K562 (cell line): ENCODE data around the gene C16orf96. TPM values are rescaled to one million over a fixed set of nuclear protein-coding genes. Genes with fewer than 3 reads are reported as not detected.

Experiments
- ATAC-seq: fragments of 200-7000 bp; cut with Tn5 transposase; 3 replicates; pipeline ENCODE4 v1.9.1; 2020; ENCODE audit warnings: moderate library complexity
- BruUV-seq: library from RNA; stranded (reverse); fragments of 400-500 nt; replicated peaks from 2 replicates; lab custom pipeline; 2021; lab: Mats Ljungman, UMichigan
- CTCF ChIA-PET: fragments of 300-600 bp; formaldehyde crosslinking; extraction: SDS; loops from one replicate; lab custom pipeline; 2021; ENCODE audit warnings: low intra/inter-chr PET ratio; lab: Yijun Ruan, JAX
- POLR2A ChIA-PET: fragments of 300-600, 350-650 bp; sonication (Branson Sonifier 250); formaldehyde crosslinking; extraction: SDS; loops from one replicate; lab custom pipeline; 2021; ENCODE audit warnings: antibody characterized with exemption, inconsistent platforms; lab: Yijun Ruan, JAX
- DNase-seq, 4 experiments: peaks; one replicate each; pipeline versions ENCODE4 v3.0.0 to v3.0.0-alpha.2; 2011 to 2018; ENCODE audit warnings: low spot score in 3 of 4, mixed read lengths in 3 of 4; ENCODE audit errors: extremely low read depth in 1 of 4
- FAIRE-seq: peaks from 2 replicates; lab custom pipeline; 2011; peaks lifted over from hg19 to GRCh38; lab: Jason Lieb, UNC
- H2AFZ ChIP-seq: 2 replicates; pipeline ENCODE4 v1.6.0; 2011; ENCODE audit warnings: low read depth, low read length, control low read depth, inconsistent platforms
- H3K27ac ChIP-seq: fragments of 200-600 bp; 3 replicates; pipeline ENCODE4 v1.8.0; 2011; ENCODE audit warnings: low read depth, mild to moderate bottlenecking, control low read depth, inconsistent platforms, low read length, moderate library complexity, mixed read lengths; ENCODE audit errors: extremely low read depth
- H3K27me3 ChIP-seq, 2 experiments: fragments of 300-600 bp in 1 of 2; 2 replicates in 1 of 2; 3 replicates in 1 of 2; pipeline versions ENCODE4 v1.6.0 to v1.8.0; 2011; ENCODE audit warnings: inconsistent platforms in 2 of 2, low read length in 2 of 2, mild to moderate bottlenecking in 1 of 2, mixed read lengths in 1 of 2, moderate library complexity in 1 of 2; ENCODE audit not compliant: control insufficient read depth in 2 of 2, insufficient read depth in 2 of 2
- H3K36me3 ChIP-seq: fragments of 300-600 bp; 3 replicates; pipeline ENCODE4 v1.8.0; 2011; ENCODE audit warnings: mild to moderate bottlenecking, low read length, inconsistent platforms; ENCODE audit not compliant: control insufficient read depth, insufficient read depth
- H3K4me1 ChIP-seq, 2 experiments: fragments of 200-600 bp in 1 of 2; replicated peaks in 1 of 2; 2 replicates in 1 of 2; 3 replicates in 1 of 2; pipeline versions ENCODE4 v1.5.1 to v1.8.0; 2011; ENCODE audit warnings: inconsistent platforms in 2 of 2, low read length in 2 of 2, mild to moderate bottlenecking in 1 of 2, mixed read lengths in 1 of 2, moderate library complexity in 1 of 2; ENCODE audit not compliant: control insufficient read depth in 2 of 2, insufficient read depth in 2 of 2
- H3K4me2 ChIP-seq: 2 replicates; pipeline ENCODE4 v1.6.1; 2011; ENCODE audit warnings: low read length, control low read depth, inconsistent platforms, mixed read lengths; ENCODE audit not compliant: insufficient read depth
- H3K4me3 ChIP-seq: fragments of 200-600 bp; sonication (generic), shearing (Covaris generic); 2 replicates; pipeline ENCODE4 v1.5.1; 2016; ENCODE audit warnings: control low read depth, inconsistent platforms
- H3K79me2 ChIP-seq: fragments of 200-600 bp; 3 replicates; pipeline ENCODE4 v1.8.0; 2011; ENCODE audit warnings: low read length, inconsistent platforms; ENCODE audit not compliant: control insufficient read depth, insufficient read depth
- H3K9ac ChIP-seq, 2 experiments: 2 replicates each; pipeline versions ENCODE4 v1.6.0 to v1.6.1; 2011; ENCODE audit warnings: low read depth in 2 of 2, low read length in 2 of 2, control low read depth in 1 of 2, inconsistent platforms in 1 of 2, mild to moderate bottlenecking in 1 of 2, mixed read lengths in 1 of 2; ENCODE audit not compliant: insufficient read depth in 1 of 2
- H3K9me1 ChIP-seq: one replicate; pipeline ENCODE4 v1.6.0; 2011; ENCODE audit warnings: inconsistent platforms, mild to moderate bottlenecking, low read length, moderate library complexity; ENCODE audit not compliant: control insufficient read depth, insufficient read depth
- H3K9me3 ChIP-seq: replicated peaks from 2 replicates; pipeline ENCODE4 v1.5.1; 2011; ENCODE audit warnings: low read depth, low read length, inconsistent platforms; ENCODE audit not compliant: control insufficient read depth, insufficient read depth
- H4K20me1 ChIP-seq: replicated peaks from 2 replicates; pipeline ENCODE4 v1.6.1; 2011; ENCODE audit warnings: low read length, inconsistent platforms, mixed read lengths; ENCODE audit not compliant: control insufficient read depth, insufficient read depth
- CREBBP ChIP-seq: IDR thresholded peaks from one replicate; pipeline ENCODE4 v1.6.1; 2012; ENCODE audit warnings: low read depth, mild to moderate bottlenecking, control low read depth, inconsistent platforms, low read length
- TARDBP ChIP-seq: fragments of 450-650 bp; IDR thresholded peaks from 2 replicates; pipeline ENCODE4 v1.6.1; 2016
- ZNF146 ChIP-seq: IDR thresholded peaks from one replicate; pipeline ENCODE4 v1.6.1; 2018; ENCODE audit warnings: missing compliant biosample characterization; ENCODE audit not compliant: unreplicated experiment
- ZNF280B ChIP-seq: fragments of 250-450 bp; sonication (Bioruptor Pico); IDR thresholded peaks from 2 replicates; pipeline ENCODE4 v1.5.1; 2021; ENCODE audit warnings: mild to moderate bottlenecking
- ZNF318 ChIP-seq, 2 experiments: fragments of 450-650 bp; IDR thresholded peaks; 2 replicates each; pipeline ENCODE4 v1.6.1; 2016; ENCODE audit warnings: mild to moderate bottlenecking in 2 of 2, borderline replicate concordance in 1 of 2, low read depth in 1 of 2, moderate library complexity in 1 of 2
- ZNF740 ChIP-seq, 3 experiments: fragments of 200-800 bp in 1 of 3; sonication (Bioruptor generic) in 1 of 3; sonication (generic) in 1 of 3; formaldehyde crosslinking in 1 of 3; IDR thresholded peaks; 2 replicates each; pipeline versions ENCODE4 v1.6.1 to v1.8.0; 2016 to 2022; ENCODE audit warnings: mild to moderate bottlenecking in 2 of 3, missing compliant biosample characterization in 2 of 3, missing genetic modification characterization in 2 of 3, missing genetic modification reagents in 1 of 3
- WGBS: fragments of 100-300 bp; shearing (Covaris generic); methylation state at CpG from one replicate; pipeline ENCODE4 v1.1.6; 2016; ENCODE audit warnings: low coverage, mixed read lengths; ENCODE audit not compliant: insufficient coverage; ENCODE audit errors: missing lambda C conversion rate; 5-methylcytosine and 5-hydroxymethylcytosine counted together
- in situ Hi-C: fragments of 300-500 bp; cut with MboI; formaldehyde crosslinking; loops from 4 replicates; pipeline ENCODE4 v1.15.0; 2018; ENCODE audit warnings: inconsistent platforms, mixed read lengths
- intact Hi-C: fragments of 100-400 bp; cut with micrococcal nuclease; formaldehyde crosslinking; loops from 2 replicates; pipeline ENCODE4 v1.14.2; 2022
- polyA plus RNA-seq, 8 experiments: library from polyadenylated mRNA; depleted of rRNA in 4 of 8; stranded (reverse) in 5 of 8; unstranded in 3 of 8; fragments of >200 nt; fragmentation: Nextera tagmentation in 2 of 8; fragmentation: Illumina TruSeq in 1 of 8; extraction: Ambion mirVana in 2 of 8; extraction: Trizol in 1 of 8; gene quantifications; 2 replicates each; pipeline versions ENCODE4 v1.2.1 to v1.2.3, GENCODE V29; 2011 to 2014; ENCODE audit warnings: inconsistent platforms in 1 of 8, missing spikeins in 1 of 8
- total RNA-seq, 7 experiments: library from RNA; depleted of rRNA in 6 of 7; stranded (reverse); fragments of >200 nt in 6 of 7; fragmentation: Illumina TruSeq in 2 of 7; extraction: Trizol in 2 of 7; gene quantifications; 2 replicates each; pipeline versions ENCODE4 v1.2.1 to v1.2.3, GENCODE V29; 2011 to 2021; ENCODE audit warnings: low replicate concordance in 1 of 7

Gene C16orf96
- total and polyA plus RNA-seq, 9 of the 15 experiments (the other 6 are each of a cell fraction or from before 2014, with no cell fraction given), result not detected

GRCh38 chr16:4624827-4625559 lies 68.9 kb downstream of the C16orf96 start:
- Histone ChIP-seq H3K9me3 (no peaks in the 10 kb centered on the region), H3K27me3 (no peaks in the 10 kb centered on the region), H3K4me1 (peaks cover 16 to 19% of the 10 kb centered on the region in 2 experiments; a peak in 4 of 5 replicates), H3K9ac (peak overlapping the region; percentile 89 to 90), H3K9me1 (peaks cover 4% of the 10 kb centered on the region), H3K4me2 (peak overlapping the region; percentile 81), H3K36me3 (peaks cover 11% of the 10 kb centered on the region; the same call in 2 of the 3 replicates), H3K4me3 (peak overlapping the region; percentile 91), H4K20me1 (peaks cover 5% of the 10 kb centered on the region; the same call in 1 of the 2 replicates), H3K79me2 (peaks cover 33% of the 10 kb centered on the region), H2AFZ (peak overlapping the region; percentile 94), H3K27ac (peak overlapping the region; percentile 92)
- CTCF ChIA-PET, result no interaction called here
- DNase-seq (peak; percentile 53 to 88 (median 76)), ATAC-seq (peak; percentile 59), FAIRE-seq (peak; percentile 29)
- BruUV-seq, result no TSS peak
- intact Hi-C loops (loop anchor here (5.0 kb wide), 1 partner anchor 332 kb away; the partner anchor contains the start of gene SEC14L5), in situ Hi-C loops (no loop called here)
- POLR2A ChIA-PET, result interaction anchor here (0.9 to 4.6 kb wide), 5 partner anchors 9 to 16 kb away, joined by 3 to 22 read pairs (median 7); partner anchors contain the start of gene UBALD1
- under 1% methylated on average over 58 of the region's 80 CpGs for WGBS
- TF ChIP-seq TARDBP (0 out of 2 replicates have a peak, but pooled peaks have one; percentile 31), ZNF740 (CRISPR knock-in tag; IDR thresholded peaks at IDR 0.05) (0 out of 2 replicates have a peak, but pooled peaks have one; percentile 60), ZNF740 (tag; IDR thresholded peaks at IDR 0.05) (no peak), ZNF280B (0 out of 2 replicates have a peak, but pooled peaks have one; percentile 53), CREBBP (no peak), ZNF318 (IDR thresholded peaks at IDR 0.05; ENCODE audit: borderline replicate concordance in 1 of 2, low read depth in 1 of 2) (no peak), ZNF146 (CRISPR knock-in tag) (no peak)
